Kidney (tissue), 14 donors: Measurements from ENCODE around the gene SMYD3. TPM values are rescaled to one million over a fixed set of nuclear protein-coding genes. Genes with fewer than 3 reads are reported as not detected.
A peak's percentile ranks its signal among the peaks of the same experiment; 100 is the strongest.

Experiments used
- DNase-seq, 5 donors: peaks; one replicate each; pipeline ENCODE4 v3.0.0-alpha.2; 2013 to 2020
- FAIRE-seq: peaks from 2 replicates; lab custom pipeline; 2012; peaks lifted over from hg19 to GRCh38; lab: Jason Lieb, UNC
- H3K27ac ChIP-seq, 2 donors: one replicate each; pipeline ENCODE4 v1.7.0; 2013; ENCODE audit warnings: low read depth in 2 of 2, low read length in 2 of 2, inconsistent platforms in 1 of 2
- H3K27me3 ChIP-seq: one replicate; pipeline ENCODE4 v1.7.1; 2013; ENCODE audit warnings: low read length, inconsistent platforms; ENCODE audit not compliant: control insufficient read depth, insufficient read depth
- H3K36me3 ChIP-seq, 3 donors: one replicate each; pipeline versions ENCODE4 v1.7.0 to v1.7.1; 2013; ENCODE audit warnings: low read length in 3 of 3, control low read depth in 1 of 3, inconsistent platforms in 1 of 3; ENCODE audit not compliant: insufficient read depth in 3 of 3, control insufficient read depth in 2 of 3
- H3K4me1 ChIP-seq, 3 donors: one replicate each; pipeline versions ENCODE4 v1.7.0 to v1.7.1; 2013; ENCODE audit warnings: low read length in 3 of 3, inconsistent platforms in 1 of 3, low read depth in 1 of 3; ENCODE audit not compliant: control insufficient read depth in 2 of 3, insufficient read depth in 2 of 3
- H3K4me3 ChIP-seq, 3 donors: one replicate each; pipeline versions ENCODE4 v1.7.0 to v1.8.1; 2013; ENCODE audit warnings: low read length in 3 of 3, control low read depth in 1 of 3, inconsistent platforms in 1 of 3
- H3K9ac ChIP-seq, 3 donors: one replicate each; pipeline versions ENCODE4 v1.7.0 to v1.7.1; 2013; ENCODE audit warnings: low read length in 3 of 3, control low read depth in 1 of 3, inconsistent platforms in 1 of 3
- H3K9me3 ChIP-seq, 3 donors: one replicate each; pipeline versions ENCODE4 v1.7.0 to v1.7.1; 2013; ENCODE audit warnings: low read length in 3 of 3, control low read depth in 1 of 3, inconsistent platforms in 1 of 3; ENCODE audit not compliant: control insufficient read depth in 2 of 3, insufficient read depth in 1 of 3
- intact Hi-C: fragments of 100-400 bp; cut with DNase I; formaldehyde crosslinking; loops from one replicate; pipeline ENCODE4 v1.11.1; 2022
- polyA plus RNA-seq: library from polyadenylated mRNA; stranded (reverse); fragments of 350-450 nt; fragmentation: Illumina TruSeq; extraction: RNeasy Lipid Tissue Mini Kit (QIAGEN cat#74804); gene quantifications from one replicate; pipeline ENCODE4 v1.2.3, GENCODE V29; 2014; ENCODE audit warnings: low read depth, low replicate concordance; ENCODE audit not compliant: insufficient read depth
- total RNA-seq: library from RNA; stranded (reverse); fragmentation: NEBNext Ultra II Directional; extraction: Animal tissue kit (Norgen Biotek cat#: 25700); gene quantifications from one replicate; pipeline ENCODE4 v1.2.1, GENCODE V29; 2021
- TF ChIP-seq, protein P1 (sequence below): IDR thresholded peaks from 3 replicates; pipeline ENCODE4 v1.5.1; 2012; ENCODE audit warnings: mild to moderate bottlenecking, moderate library complexity, borderline replicate concordance; ENCODE audit not compliant: insufficient read depth; ENCODE audit errors: extremely low read depth
- donor health status: control.
- donor health status: control.
- donor health status: control.
- donor health status: control.
- donor health status: control.
- donor health status: DM: yes; HTN: yes; CAD: no.
- donor health status: Normal renal cell carcinoma (clear cell type).

The SMYD3 gene
- total and polyA plus RNA-seq, 2 donors from 2014 or later, result 23.3 to 23.9 TPM

DNA sequence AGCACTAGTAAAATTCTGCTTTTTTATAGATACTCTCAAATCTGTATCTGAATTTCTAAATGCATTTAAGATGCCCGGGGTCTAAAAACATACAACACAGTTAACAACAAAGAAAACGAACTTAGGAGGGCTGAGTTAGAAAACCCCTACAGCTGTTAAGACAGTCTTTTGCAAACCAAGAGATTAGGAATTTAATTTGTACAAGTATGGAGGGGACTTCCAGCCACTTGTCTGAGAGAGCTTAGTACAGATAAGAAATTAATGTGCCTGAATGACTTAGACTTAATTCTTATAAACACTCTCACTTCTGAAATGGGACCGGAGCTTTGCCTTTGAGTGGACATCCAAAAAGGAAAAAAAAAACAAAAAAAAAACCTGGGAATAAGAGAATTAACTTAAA, 61.6 kb downstream of the SMYD3 start:
- Histone ChIP-seq H3K36me3 (no peaks in the 10 kb centered on the region), H3K4me1 (no peaks in the 10 kb centered on the region), H3K4me3 (no peak overlapping the region), H3K27ac (no peak overlapping the region), H3K27me3 (no peaks in the 10 kb centered on the region), H3K9me3 (no peaks in the 10 kb centered on the region), H3K9ac (no peak overlapping the region)
- intact Hi-C loops, result no loop called here
- DNase-seq, result no peak
- no peak for FAIRE-seq
- TF ChIP-seq, protein P1, sequence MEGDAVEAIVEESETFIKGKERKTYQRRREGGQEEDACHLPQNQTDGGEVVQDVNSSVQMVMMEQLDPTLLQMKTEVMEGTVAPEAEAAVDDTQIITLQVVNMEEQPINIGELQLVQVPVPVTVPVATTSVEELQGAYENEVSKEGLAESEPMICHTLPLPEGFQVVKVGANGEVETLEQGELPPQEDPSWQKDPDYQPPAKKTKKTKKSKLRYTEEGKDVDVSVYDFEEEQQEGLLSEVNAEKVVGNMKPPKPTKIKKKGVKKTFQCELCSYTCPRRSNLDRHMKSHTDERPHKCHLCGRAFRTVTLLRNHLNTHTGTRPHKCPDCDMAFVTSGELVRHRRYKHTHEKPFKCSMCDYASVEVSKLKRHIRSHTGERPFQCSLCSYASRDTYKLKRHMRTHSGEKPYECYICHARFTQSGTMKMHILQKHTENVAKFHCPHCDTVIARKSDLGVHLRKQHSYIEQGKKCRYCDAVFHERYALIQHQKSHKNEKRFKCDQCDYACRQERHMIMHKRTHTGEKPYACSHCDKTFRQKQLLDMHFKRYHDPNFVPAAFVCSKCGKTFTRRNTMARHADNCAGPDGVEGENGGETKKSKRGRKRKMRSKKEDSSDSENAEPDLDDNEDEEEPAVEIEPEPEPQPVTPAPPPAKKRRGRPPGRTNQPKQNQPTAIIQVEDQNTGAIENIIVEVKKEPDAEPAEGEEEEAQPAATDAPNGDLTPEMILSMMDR, result no peak

DNA sequence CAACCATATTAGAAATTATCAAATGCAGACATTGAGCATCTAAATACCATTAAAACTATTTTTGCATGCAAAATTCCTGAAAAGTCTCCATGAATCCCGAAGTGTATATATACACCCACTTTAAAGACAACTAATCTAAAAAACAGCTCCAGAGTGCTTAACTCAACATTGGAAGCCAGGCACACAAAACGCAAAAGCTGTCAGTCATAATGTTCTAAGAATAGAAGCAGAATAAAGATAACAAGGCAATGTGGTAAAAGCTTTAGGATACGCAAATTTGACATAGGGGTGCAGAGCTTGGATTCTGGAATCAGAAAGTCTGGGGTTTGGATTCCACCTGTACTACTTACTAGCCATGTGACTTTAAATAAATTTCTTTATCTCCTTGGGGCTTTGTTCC, 62.5 kb downstream of the SMYD3 start:
- H3K27me3 ChIP-seq, result no peaks in the 10 kb centered on the region
- no peak for FAIRE-seq
- H3K9me3 ChIP-seq, result no peaks in the 10 kb centered on the region
- TF ChIP-seq, protein P1, result no peak
- H3K4me1 ChIP-seq, result no peaks in the 10 kb centered on the region
- H3K4me3 ChIP-seq, result no peak overlapping the region
- H3K9ac ChIP-seq, result no peak overlapping the region
- H3K36me3 ChIP-seq, result no peaks in the 10 kb centered on the region
- intact Hi-C loops, result no loop called here
- DNase-seq, result no peak
- H3K27ac ChIP-seq, result no peak overlapping the region

DNA sequence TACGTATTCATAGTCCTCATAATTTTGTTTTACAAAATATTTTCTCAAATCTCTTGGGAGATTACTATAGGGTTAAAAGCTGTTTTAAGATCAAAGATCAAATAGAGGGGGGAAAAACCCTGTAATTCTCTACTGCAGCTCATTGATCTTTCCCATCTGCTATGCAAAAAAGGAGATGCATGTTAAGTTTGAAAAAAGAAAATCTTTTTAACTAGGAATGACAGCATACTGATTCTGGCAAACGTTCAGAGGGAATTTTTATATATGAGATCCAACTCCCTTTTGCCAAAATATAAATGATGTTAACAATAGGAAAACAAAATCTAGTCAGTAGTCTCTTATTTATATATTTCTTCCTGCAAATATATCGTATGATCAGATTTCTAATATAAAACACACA, 69.1 kb downstream of the SMYD3 start:
- H3K4me3 ChIP-seq, result no peak overlapping the region
- intact Hi-C loops, result no loop called here
- no peak overlapping the region for H3K9ac ChIP-seq
- TF ChIP-seq, protein P1, result no peak
- H3K4me1 ChIP-seq, result no peaks in the 10 kb centered on the region
- FAIRE-seq (no peak), DNase-seq (peak in 2 of 5 donors; percentile 51 to 77)
- no peaks in the 10 kb centered on the region for H3K36me3 ChIP-seq
- no peak overlapping the region for H3K27ac ChIP-seq
- H3K27me3 ChIP-seq, result no peaks in the 10 kb centered on the region
- H3K9me3 ChIP-seq, result peaks cover 0 to 5% (median 0%) of the 10 kb centered on the region in 3 donors

DNA sequence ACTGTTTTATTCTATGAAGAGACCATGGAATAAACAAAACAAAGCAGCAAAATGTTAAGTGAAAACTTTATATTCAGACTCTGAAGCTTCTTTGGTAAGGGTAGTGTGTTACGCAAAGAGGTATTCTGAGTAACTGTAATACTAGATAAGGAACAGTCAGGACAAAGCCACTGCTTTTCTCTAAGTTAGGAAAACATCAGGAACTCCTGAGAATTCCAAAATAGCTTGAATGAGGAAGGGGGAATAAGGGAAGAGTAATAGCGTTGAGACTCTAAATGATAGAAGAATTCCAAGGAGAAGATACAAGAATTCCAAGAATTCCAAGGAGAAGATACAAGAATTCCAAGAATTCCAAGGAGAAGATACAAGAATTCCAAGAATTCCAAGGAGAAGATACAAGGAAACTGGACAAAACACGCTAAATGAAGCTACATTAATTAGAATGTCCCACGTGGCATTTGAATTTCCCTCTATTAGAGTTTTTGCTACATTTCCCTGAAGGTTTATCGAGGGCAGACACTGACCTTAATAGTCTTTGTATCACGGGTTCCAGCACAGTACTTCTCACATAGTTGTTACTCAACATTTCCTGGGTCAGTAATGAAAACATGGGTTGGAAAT, 71.5 kb downstream of the SMYD3 start:
- Histone ChIP-seq H3K9ac (no peak overlapping the region), H3K36me3 (no peaks in the 10 kb centered on the region), H3K9me3 (peaks cover 0 to 5% (median 0%) of the 10 kb centered on the region in 3 donors), H3K4me3 (no peak overlapping the region), H3K27ac (no peak overlapping the region), H3K4me1 (no peaks in the 10 kb centered on the region), H3K27me3 (no peaks in the 10 kb centered on the region)
- TF ChIP-seq, protein P1, result no peak
- intact Hi-C loops, result no loop called here
- DNase-seq, result no peak
- no peak for FAIRE-seq
